ENCODE data around the gene HAT1. TPM values are rescaled to one million over a fixed set of nuclear protein-coding genes. Genes with fewer than 3 reads are reported as not detected.
"Not testable (repeated sequence)": the region's sequence is repeated elsewhere in the genome, so short reads cannot be mapped to it uniquely, and the experiment has no call there.

The HAT1 gene
- total RNA-seq, 3 donors from 2014 or later: 22.2 to 30.9 (median 30.5) TPM

GRCh38 chr2:171893196-171893823, 29.0 kb upstream of the HAT1 start:
- H3K36me3 ChIP-seq (ENCODE audit: low read depth): no peaks in the 10 kb centered on the region
- no peak for TF ChIP-seq CTCF (IDR thresholded peaks at IDR 0.05)
- ATAC-seq (peak; percentile 44), DNase-seq (peak in 1 of 3 donors; percentile 8)
- no peaks in the 10 kb centered on the region for H3K9me3 ChIP-seq
- intact Hi-C loops (cut with DNase I, micrococcal nuclease): no loop called here
- peaks cover 6% of the 10 kb centered on the region for H3K4me1 ChIP-seq (ENCODE audit: low read depth)
- H3K4me3 ChIP-seq: peak overlapping the region; percentile 69

- intact Hi-C loops (cut with DNase I, micrococcal nuclease): no loop called here
- Histone ChIP-seq H3K4me1 (ENCODE audit: low read depth) (peaks cover 6% of the 10 kb centered on the region), H3K9me3 (no peaks in the 10 kb centered on the region), H3K4me3 (peak within 1 kb of the TSS; percentile 69), H3K36me3 (ENCODE audit: low read depth) (no peaks in the 10 kb centered on the region)
- ATAC-seq: peak; percentile 100
- DNase-seq: peak; percentile 87 to 89 (median 89)
- no peak for TF ChIP-seq CTCF (IDR thresholded peaks at IDR 0.05)
These were observed 28.2 kb upstream of the HAT1 start, which contains the start of gene SLC25A12 for GRCh38 chr2:171893824-171894611. Gene SLC25A12 (minus strand): TSS chr2:171894244. CDS start chr2:171894214, 30 bp downstream.

- ATAC-seq: no peak
- H3K4me3 ChIP-seq: no peak overlapping the region
- TF ChIP-seq CTCF (IDR thresholded peaks at IDR 0.05): no peak
- no peaks in the 10 kb centered on the region for H3K36me3 ChIP-seq (ENCODE audit: low read depth)
- DNase-seq: no peak
- H3K9me3 ChIP-seq: no peaks in the 10 kb centered on the region
- peaks cover 6% of the 10 kb centered on the region for H3K4me1 ChIP-seq (ENCODE audit: low read depth)
- intact Hi-C loops (cut with DNase I, micrococcal nuclease): no loop called here
These were observed 27.7 kb upstream of the HAT1 start for GRCh38 chr2:171894612-171894947.

- no peak for DNase-seq
- intact Hi-C loops (cut with DNase I, micrococcal nuclease): no loop called here
- no peaks in the 10 kb centered on the region for H3K9me3 ChIP-seq
- no peak for ATAC-seq
- no peak overlapping the region for H3K4me3 ChIP-seq
- H3K36me3 ChIP-seq (ENCODE audit: low read depth): no peaks in the 10 kb centered on the region
- TF ChIP-seq CTCF (IDR thresholded peaks at IDR 0.05): no peak
- peaks cover 6% of the 10 kb centered on the region for H3K4me1 ChIP-seq (ENCODE audit: low read depth)
These were observed 26.5 kb upstream of the HAT1 start for GRCh38 chr2:171895786-171896185.

GRCh38 chr2:171899623-171900282, 22.5 kb upstream of the HAT1 start:
- intact Hi-C loops (cut with DNase I, micrococcal nuclease); H3K36me3 ChIP-seq (ENCODE audit: low read depth); H3K9me3 ChIP-seq; DNase-seq; ATAC-seq; H3K4me3 ChIP-seq; H3K4me1 ChIP-seq (ENCODE audit: low read depth): not testable (repeated sequence)
